Right atrium auricular region (tissue), 2 donors: ENCODE data around the gene THSD7A. TPM values are rescaled to one million over a fixed set of nuclear protein-coding genes. Genes with fewer than 3 reads are reported as not detected.

Experiments used
- DNase-seq: peaks from one replicate; pipeline ENCODE4 v3.0.0-alpha.2; 2019; ENCODE audit warnings: low spot score
- H3K27ac ChIP-seq, 2 donors: fragments of 200-600 bp; sonication (generic); 1 replicate in 1 of 2; 2 replicates in 1 of 2; pipeline ENCODE4 v1.5.1; 2016 to 2019
- H3K27me3 ChIP-seq, 2 donors: fragments of 200-600 bp; sonication (generic); one replicate each; pipeline versions ENCODE4 v1.5.1 to v1.6.0; 2017 to 2019
- H3K36me3 ChIP-seq: fragments of 200-600 bp; sonication (generic); one replicate; pipeline ENCODE4 v1.5.1; 2016
- H3K4me1 ChIP-seq, 2 donors: fragments of 200-600 bp; sonication (generic); one replicate each; pipeline versions ENCODE4 v1.5.1 to v1.6.0; 2017 to 2019
- H3K4me3 ChIP-seq, 2 donors: fragments of 200-600 bp; sonication (generic); 1 replicate in 1 of 2; 2 replicates in 1 of 2; pipeline ENCODE4 v1.5.1; 2017 to 2019; ENCODE audit warnings: mild to moderate bottlenecking in 1 of 2, moderate library complexity in 1 of 2
- H3K9me3 ChIP-seq, 2 donors: fragments of 200-600 bp; sonication (generic); one replicate each; pipeline ENCODE4 v1.5.1; 2019
- CTCF ChIP-seq, 2 donors: fragments of 200-600 bp; sonication (generic); IDR thresholded peaks; one replicate each; pipeline ENCODE4 v1.5.1; 2019; ENCODE audit warnings: antibody characterized with exemption in 2 of 2
- total RNA-seq, 2 donors: library from RNA; depleted of rRNA; stranded (reverse); fragments of >200 nt; gene quantifications; one replicate each; pipeline ENCODE4 v1.1.0, GENCODE V29; 2016

THSD7A gene
- total RNA-seq, 2 donors from 2014 or later, result 0.85 to 2.9 TPM

- Histone ChIP-seq H3K27ac (no peak overlapping the region), H3K36me3 (no peaks in the 10 kb centered on the region), H3K27me3 (no peaks in the 10 kb centered on the region), H3K9me3 (no peaks in the 10 kb centered on the region), H3K4me1 (no peaks in the 10 kb centered on the region), H3K4me3 (no peak overlapping the region)
- no peak for TF ChIP-seq CTCF (IDR thresholded peaks at IDR 0.05)
- DNase-seq, result no peak
Measured at GRCh38 chr7:11817111-11817740, 14.8 kb downstream of the THSD7A start.

GRCh38 chr7:11811709-11812108, 20.3 kb downstream of the THSD7A start:
- H3K4me3 ChIP-seq, result no peak overlapping the region
- H3K27ac ChIP-seq, result no peak overlapping the region
- no peaks in the 10 kb centered on the region for H3K4me1 ChIP-seq
- H3K36me3 ChIP-seq, result no peaks in the 10 kb centered on the region
- no peak for TF ChIP-seq CTCF (IDR thresholded peaks at IDR 0.05)
- no peaks in the 10 kb centered on the region for H3K27me3 ChIP-seq
- no peak for DNase-seq
- no peaks in the 10 kb centered on the region for H3K9me3 ChIP-seq

GRCh38 chr7:11810043-11810625, 21.9 kb downstream of the THSD7A start:
- Histone ChIP-seq H3K36me3 (no peaks in the 10 kb centered on the region), H3K4me3 (no peak overlapping the region), H3K4me1 (no peaks in the 10 kb centered on the region), H3K9me3 (no peaks in the 10 kb centered on the region), H3K27ac (no peak overlapping the region), H3K27me3 (no peaks in the 10 kb centered on the region)
- DNase-seq, result no peak
- no peak for TF ChIP-seq CTCF (IDR thresholded peaks at IDR 0.05)

GRCh38 chr7:11807000-11807399, 25.0 kb downstream of the THSD7A start:
- Histone ChIP-seq H3K9me3 (no peaks in the 10 kb centered on the region), H3K4me3 (no peak overlapping the region), H3K27ac (no peak overlapping the region), H3K4me1 (no peaks in the 10 kb centered on the region), H3K27me3 (no peaks in the 10 kb centered on the region), H3K36me3 (no peaks in the 10 kb centered on the region)
- DNase-seq, result no peak
- no peak for TF ChIP-seq CTCF (IDR thresholded peaks at IDR 0.05)

- Histone ChIP-seq H3K27me3 (no peaks in the 10 kb centered on the region), H3K4me1 (no peaks in the 10 kb centered on the region), H3K4me3 (no peak overlapping the region), H3K36me3 (no peaks in the 10 kb centered on the region), H3K27ac (no peak overlapping the region), H3K9me3 (no peaks in the 10 kb centered on the region)
- no peak for DNase-seq
- no peak for TF ChIP-seq CTCF (IDR thresholded peaks at IDR 0.05)
Measured at GRCh38 chr7:11804621-11805020, 27.4 kb downstream of the THSD7A start.

- Histone ChIP-seq H3K9me3 (no peaks in the 10 kb centered on the region), H3K27ac (no peak overlapping the region), H3K4me3 (no peak overlapping the region), H3K36me3 (no peaks in the 10 kb centered on the region), H3K27me3 (no peaks in the 10 kb centered on the region), H3K4me1 (no peaks in the 10 kb centered on the region)
- no peak for DNase-seq
- no peak for TF ChIP-seq CTCF (IDR thresholded peaks at IDR 0.05)
Measured at GRCh38 chr7:11795231-11795630, 36.8 kb downstream of the THSD7A start.
